ENCODE results near the gene FADS6. TPM values are rescaled to one million over a fixed set of nuclear protein-coding genes. Genes with fewer than 3 reads are reported as not detected.
A peak's percentile ranks its signal among the peaks of the same experiment; 100 is the strongest.

Gene FADS6
- total and polyA plus RNA-seq, 2 experiments from 2014 or later = 0.42 to 0.73 TPM

DNA sequence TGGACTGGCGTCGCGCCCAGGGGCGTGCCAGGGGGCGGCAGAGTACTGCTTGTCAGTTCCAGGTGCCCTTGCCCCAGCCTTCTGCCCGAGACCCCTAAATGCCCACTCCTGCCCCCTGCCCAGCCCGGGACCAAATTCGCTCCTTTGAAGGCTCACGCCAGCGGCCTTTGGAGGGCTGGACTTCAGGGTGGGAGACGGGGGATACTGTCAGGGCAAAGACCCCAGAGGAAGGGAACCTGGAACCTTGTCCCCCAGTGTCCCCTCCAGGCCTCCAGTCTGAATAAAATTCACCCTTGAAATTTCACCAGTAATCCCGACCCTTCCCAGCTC lies 43.0 kb upstream of the FADS6 start:
- Histone ChIP-seq H2AFZ (peak overlapping the region; percentile 94; the same call in 1 of the 2 replicates), H3K36me3 (ENCODE audit: insufficient read depth) (no peaks in the 10 kb centered on the region), H3K27ac (ENCODE audit: low read depth) (no peak overlapping the region), H3K79me2 (replicated peaks; ENCODE audit: insufficient read depth) (no peaks in the 10 kb centered on the region), H3K4me1 (ENCODE audit: insufficient read depth) (no peaks in the 10 kb centered on the region), H3K9me2 (ENCODE audit: insufficient read depth) (no peaks in the 10 kb centered on the region), H4K20me1 (replicated peaks; ENCODE audit: insufficient read depth) (no peaks in the 10 kb centered on the region), H3K4me3 (peak overlapping the region; percentile 58), H3F3A (replicated peaks; ENCODE audit: low read depth) (no peaks in the 10 kb centered on the region), H3K4me2 (peak overlapping the region; percentile 81), H3K27me3 (ENCODE audit: insufficient read depth) (peaks cover 79% of the 10 kb centered on the region)
- peak overlapping the region; percentile 46; the same call in 1 of the 3 replicates for H3K4me3 Mint-ChIP-seq
- peaks cover 62% of the 10 kb centered on the region for H3K27me3 Mint-ChIP-seq (ENCODE audit: insufficient read depth, low read depth, poor library complexity)
- no peak for DNase-seq (ENCODE audit: low spot score)
- peaks cover 6% of the 10 kb centered on the region; the same call in 2 of the 3 replicates for H3K4me1 Mint-ChIP-seq
- no peak overlapping the region for H3K27ac Mint-ChIP-seq
- H3K36me3 Mint-ChIP-seq (ENCODE audit: low read depth) = no peaks in the 10 kb centered on the region
- H3K9me3 Mint-ChIP-seq = no peaks in the 10 kb centered on the region
- TF ChIP-seq CTCF (conservative IDR thresholded peaks at IDR 0.05; ENCODE audit: low read depth in 2 of 2) (peak in 1 of 2 experiments; percentile 36; a peak in 2 of 4 replicates), ZNF114 (CRISPR knock-in tag; IDR thresholded peaks at IDR 0.05) (no peak)
- ATAC-seq = no peak

DNA sequence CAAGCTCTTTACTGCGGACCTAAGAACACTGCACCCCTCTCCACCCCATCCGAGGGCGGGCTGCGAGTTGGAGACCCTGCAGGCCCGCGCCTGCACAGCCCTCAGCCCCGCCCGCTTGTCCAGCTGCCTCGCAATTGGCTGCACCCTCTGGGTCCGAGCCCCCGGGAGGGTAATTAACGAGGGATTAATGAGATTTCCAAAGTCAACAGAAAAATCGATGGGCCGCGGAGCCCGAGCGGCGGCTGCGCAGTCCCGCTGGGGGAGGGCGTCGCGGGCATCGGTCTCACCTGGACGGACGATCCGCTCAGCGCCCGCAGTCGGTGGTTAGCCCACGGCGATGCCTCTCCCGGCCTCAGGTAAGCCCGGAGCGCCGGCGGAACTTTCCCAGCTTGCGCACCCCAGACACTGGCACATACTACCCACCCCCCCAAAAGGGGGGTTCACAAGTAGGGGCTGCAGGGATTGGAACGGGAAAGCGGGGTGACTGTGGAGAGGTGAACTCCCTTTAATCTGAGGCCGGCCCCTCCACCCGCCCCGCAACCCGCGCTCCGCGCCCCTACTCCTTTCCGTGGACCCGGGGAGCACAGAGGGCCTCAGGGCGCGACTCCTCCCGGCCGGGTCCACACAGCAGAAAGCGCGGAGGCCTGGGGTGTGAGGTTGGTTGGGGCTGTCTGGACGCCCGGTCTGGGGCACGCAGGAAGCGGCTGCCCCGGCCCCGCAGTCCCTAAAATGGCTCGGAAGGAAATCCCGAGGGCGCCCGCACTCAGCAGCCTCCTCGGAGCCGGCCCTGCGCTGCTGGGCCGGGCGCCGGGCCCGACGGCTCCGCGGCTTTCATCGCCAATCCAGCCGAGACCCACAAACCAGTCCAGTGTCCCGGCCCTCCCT lies 42.4 kb upstream of the FADS6 start, which contains the start of gene OTOP3:
Gene OTOP3, plus strand, starts transcription at position 314 of the 885 bp plus-strand sequence. Its CDS starts 24 bp downstream, at position 338.
- Histone ChIP-seq H3K4me1 (ENCODE audit: insufficient read depth) (no peaks in the 10 kb centered on the region), H3K4me2 (peak within 1 kb of the TSS; percentile 81), H3K9me2 (ENCODE audit: insufficient read depth) (no peaks in the 10 kb centered on the region), H3F3A (replicated peaks; ENCODE audit: low read depth) (no peaks in the 10 kb centered on the region), H2AFZ (peak within 1 kb of the TSS; percentile 94), H3K36me3 (ENCODE audit: insufficient read depth) (no peaks in the 10 kb centered on the region), H4K20me1 (replicated peaks; ENCODE audit: insufficient read depth) (no peaks in the 10 kb centered on the region), H3K79me2 (replicated peaks; ENCODE audit: insufficient read depth) (no peaks in the 10 kb centered on the region), H3K27ac (ENCODE audit: low read depth) (no peak within 1 kb of the TSS), H3K27me3 (ENCODE audit: insufficient read depth) (peaks cover 77% of the 10 kb centered on the region), H3K4me3 (peak within 1 kb of the TSS; percentile 58)
- peak within 1 kb of the TSS; percentile 64 for H3K4me3 Mint-ChIP-seq
- DNase-seq (ENCODE audit: low spot score) (peak; percentile 65), ATAC-seq (peak; percentile 69)
- H3K36me3 Mint-ChIP-seq (ENCODE audit: low read depth) = no peaks in the 10 kb centered on the region
- H3K4me1 Mint-ChIP-seq = peaks cover 9% of the 10 kb centered on the region; the same call in 2 of the 3 replicates
- no peaks in the 10 kb centered on the region for H3K9me3 Mint-ChIP-seq
- peaks cover 60% of the 10 kb centered on the region for H3K27me3 Mint-ChIP-seq (ENCODE audit: insufficient read depth, low read depth, poor library complexity)
- no peak within 1 kb of the TSS for H3K27ac Mint-ChIP-seq
- TF ChIP-seq, protein P1, sequence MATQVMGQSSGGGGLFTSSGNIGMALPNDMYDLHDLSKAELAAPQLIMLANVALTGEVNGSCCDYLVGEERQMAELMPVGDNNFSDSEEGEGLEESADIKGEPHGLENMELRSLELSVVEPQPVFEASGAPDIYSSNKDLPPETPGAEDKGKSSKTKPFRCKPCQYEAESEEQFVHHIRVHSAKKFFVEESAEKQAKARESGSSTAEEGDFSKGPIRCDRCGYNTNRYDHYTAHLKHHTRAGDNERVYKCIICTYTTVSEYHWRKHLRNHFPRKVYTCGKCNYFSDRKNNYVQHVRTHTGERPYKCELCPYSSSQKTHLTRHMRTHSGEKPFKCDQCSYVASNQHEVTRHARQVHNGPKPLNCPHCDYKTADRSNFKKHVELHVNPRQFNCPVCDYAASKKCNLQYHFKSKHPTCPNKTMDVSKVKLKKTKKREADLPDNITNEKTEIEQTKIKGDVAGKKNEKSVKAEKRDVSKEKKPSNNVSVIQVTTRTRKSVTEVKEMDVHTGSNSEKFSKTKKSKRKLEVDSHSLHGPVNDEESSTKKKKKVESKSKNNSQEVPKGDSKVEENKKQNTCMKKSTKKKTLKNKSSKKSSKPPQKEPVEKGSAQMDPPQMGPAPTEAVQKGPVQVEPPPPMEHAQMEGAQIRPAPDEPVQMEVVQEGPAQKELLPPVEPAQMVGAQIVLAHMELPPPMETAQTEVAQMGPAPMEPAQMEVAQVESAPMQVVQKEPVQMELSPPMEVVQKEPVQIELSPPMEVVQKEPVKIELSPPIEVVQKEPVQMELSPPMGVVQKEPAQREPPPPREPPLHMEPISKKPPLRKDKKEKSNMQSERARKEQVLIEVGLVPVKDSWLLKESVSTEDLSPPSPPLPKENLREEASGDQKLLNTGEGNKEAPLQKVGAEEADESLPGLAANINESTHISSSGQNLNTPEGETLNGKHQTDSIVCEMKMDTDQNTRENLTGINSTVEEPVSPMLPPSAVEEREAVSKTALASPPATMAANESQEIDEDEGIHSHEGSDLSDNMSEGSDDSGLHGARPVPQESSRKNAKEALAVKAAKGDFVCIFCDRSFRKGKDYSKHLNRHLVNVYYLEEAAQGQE (IDR thresholded peaks at IDR 0.05; ENCODE audit: unreplicated experiment) = peak; percentile 37
- no peak for TF ChIP-seq EZH2phosphoT487 (IDR thresholded peaks at IDR 0.05; ENCODE audit: unreplicated experiment)
- TF ChIP-seq ZNF331 (CRISPR knock-in tag; IDR thresholded peaks at IDR 0.05; ENCODE audit: low read depth) = no peak
- no peak for TF ChIP-seq POLR2AphosphoS5 (IDR thresholded peaks at IDR 0.05; ENCODE audit: low read depth)
- TF ChIP-seq STAT1 (IDR thresholded peaks at IDR 0.05; ENCODE audit: unreplicated experiment) = no peak
- TF ChIP-seq EZH2 (IDR thresholded peaks at IDR 0.05; ENCODE audit: low read depth, unreplicated experiment) = peak; percentile 68

Measured in GM23338 (cell line).